ENCODE measurements around the gene C9orf72.
A peak's percentile ranks its signal among the peaks of the same experiment; 100 is the strongest.

The C9orf72 gene

DNA sequence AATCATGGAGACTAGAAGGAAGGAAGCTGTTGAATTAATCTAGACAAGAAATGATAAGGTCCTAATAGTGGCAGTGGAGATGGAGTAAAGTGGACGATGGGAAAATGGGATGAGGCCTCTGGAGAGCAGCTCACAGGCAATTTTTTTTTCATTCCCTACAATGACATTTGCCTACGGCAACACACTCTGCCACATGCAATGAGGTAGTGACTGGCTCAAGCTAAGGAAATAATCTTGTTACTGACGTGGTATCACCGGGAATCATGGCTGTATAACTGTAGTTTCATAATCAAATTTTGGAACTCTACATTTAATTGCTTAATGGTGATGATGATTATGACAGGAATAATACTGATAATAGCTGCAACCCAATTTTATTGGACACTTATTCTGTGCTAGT lies 31.5 kb downstream of the C9orf72 start:
- intact Hi-C loops (cut with DNase I) = loop anchor here (10.0 kb wide), 1 partner anchor 507 kb away; no protein-coding TSS in a partner anchor
- no peak for DNase-seq

GRCh38 chr9:27540502-27540901 lies 32.8 kb downstream of the C9orf72 start:
- DNase-seq = no peak
- intact Hi-C loops (cut with DNase I) = loop anchor here (10.0 kb wide), 1 partner anchor 506 kb away; no protein-coding TSS in a partner anchor

GRCh38 chr9:27539479-27540441 lies 33.5 kb downstream of the C9orf72 start:
- no peak for DNase-seq
- intact Hi-C loops (cut with DNase I) = loop anchor here (10.0 kb wide), 1 partner anchor 505 kb away; no protein-coding TSS in a partner anchor

DNA sequence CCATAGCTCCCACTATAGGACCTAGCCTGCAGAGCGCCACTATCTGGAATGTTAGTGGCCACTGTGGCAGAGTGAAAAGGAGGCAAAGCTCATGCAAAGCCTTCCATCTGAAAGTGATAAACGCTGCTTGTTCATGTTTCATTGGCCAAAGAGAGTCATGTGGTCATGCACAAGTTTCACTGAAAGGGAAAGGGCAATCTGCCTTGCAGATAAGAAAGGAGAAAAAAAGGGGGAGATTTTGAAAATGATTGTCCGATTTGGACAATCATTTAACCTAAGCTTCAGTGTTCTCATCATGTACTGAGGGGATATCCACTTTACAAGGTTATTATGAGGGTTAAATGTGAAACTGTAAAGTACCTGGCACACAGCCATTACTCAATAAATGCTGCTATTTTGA lies 34.6 kb downstream of the C9orf72 start:
- intact Hi-C loops (cut with DNase I) = no loop called here

DNA sequence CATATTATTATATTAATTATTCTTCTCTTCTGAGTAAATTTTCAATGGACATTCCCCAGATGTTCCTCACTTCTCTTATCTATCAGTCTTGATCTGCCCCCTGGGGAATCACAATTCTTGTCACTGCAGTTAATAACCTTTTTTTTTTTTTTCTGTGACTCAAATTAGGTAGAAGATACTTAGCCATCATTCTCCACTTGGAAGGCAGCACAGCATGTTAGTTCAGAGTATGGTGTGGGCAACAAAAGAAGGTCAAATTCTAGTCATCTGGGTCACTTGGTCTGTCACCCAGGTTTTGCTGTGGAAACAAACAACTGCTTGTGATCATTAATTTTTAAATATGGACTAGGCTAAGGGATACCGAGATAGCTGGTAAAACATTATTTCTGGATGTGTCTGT lies 35.5 kb downstream of the C9orf72 start:
- no peak for DNase-seq
- intact Hi-C loops (cut with DNase I) = no loop called here

More for the DNA sequence above, 34.6 kb downstream of the C9orf72 start:
- DNase-seq = no peak

GRCh38 chr9:27537027-27537435 lies 36.2 kb downstream of the C9orf72 start:
- no peak for DNase-seq
- intact Hi-C loops (cut with DNase I) = no loop called here

DNA sequence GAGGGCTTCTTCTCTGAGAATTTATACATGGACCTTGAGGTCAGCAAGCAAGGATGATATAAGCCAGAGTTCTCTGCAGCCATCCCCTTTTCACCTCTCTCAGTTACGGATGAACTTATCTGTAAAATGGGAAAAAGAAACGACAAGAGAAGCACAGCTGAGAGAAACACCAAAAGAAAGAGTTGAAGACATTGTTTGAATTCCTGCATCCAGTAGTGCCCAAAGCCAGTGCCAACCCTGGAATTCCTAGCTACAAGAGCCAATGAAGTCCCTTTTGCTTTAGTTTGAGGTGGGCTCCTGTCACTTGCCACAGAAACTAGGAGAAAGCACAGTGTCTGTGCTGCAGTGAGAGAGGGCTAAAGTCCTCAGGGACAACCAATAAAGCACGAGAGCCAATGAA lies 37.1 kb downstream of the C9orf72 start:
- DNase-seq = no peak
- intact Hi-C loops (cut with DNase I) = no loop called here

DNA sequence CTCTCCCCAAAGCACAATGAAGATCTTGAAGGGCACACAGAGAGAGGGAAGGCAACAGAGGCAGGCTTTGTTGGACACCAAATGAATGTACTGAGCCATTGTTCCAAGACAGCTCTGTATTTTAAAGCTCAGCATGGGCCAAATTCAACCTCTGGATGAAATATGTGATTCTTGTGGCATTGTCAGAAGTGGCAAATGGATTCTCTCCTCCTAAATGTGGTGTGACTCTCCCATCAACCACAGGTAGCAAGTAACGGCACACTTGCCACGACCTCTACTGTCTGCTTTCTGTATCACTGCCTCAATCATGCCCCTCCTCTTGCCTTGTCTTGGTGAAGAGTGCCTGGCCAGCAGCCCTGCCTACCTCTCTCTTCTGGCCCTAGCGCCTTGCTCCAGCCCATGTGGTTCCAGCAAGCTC lies 37.6 kb downstream of the C9orf72 start:
- intact Hi-C loops (cut with DNase I) = no loop called here
- DNase-seq = peak in 5 of 10 donors; percentile 8 to 82 (median 39)

DNA sequence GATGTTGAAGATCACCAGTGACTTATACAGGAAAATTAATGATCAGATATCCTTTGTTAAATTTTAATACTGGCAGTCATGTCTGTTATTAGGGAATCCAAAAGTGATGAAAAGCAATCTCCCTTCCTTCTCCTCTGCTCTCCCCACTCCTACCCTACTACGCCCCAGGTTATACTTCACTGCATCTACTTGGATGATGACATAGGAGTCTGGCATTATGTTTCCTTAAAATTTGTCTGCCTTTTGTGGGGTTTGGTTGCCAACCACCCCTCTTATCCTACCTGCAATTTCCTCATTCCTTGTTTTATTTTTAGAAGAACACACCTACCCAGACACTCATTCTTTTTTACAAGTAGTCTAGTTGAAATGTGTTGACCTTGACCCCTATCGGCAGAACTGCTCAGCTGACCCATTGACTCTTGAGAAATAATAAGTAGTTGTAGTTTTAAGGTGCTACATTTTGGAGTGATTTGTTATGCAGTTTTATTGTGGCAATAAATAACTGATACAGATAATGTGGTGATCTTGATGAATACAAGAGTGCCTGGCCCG lies 38.5 kb downstream of the C9orf72 start:
- intact Hi-C loops (cut with DNase I) = no loop called here
- DNase-seq = no peak

- intact Hi-C loops (cut with DNase I) = no loop called here
- DNase-seq = no peak
Measured at GRCh38 chr9:27534131-27534530, 39.1 kb downstream of the C9orf72 start.

- DNase-seq = no peak
- intact Hi-C loops (cut with DNase I) = no loop called here
Measured at GRCh38 chr9:27533311-27533710, 40.0 kb downstream of the C9orf72 start.

GRCh38 chr9:27532046-27532445 lies 41.2 kb downstream of the C9orf72 start:
- intact Hi-C loops (cut with DNase I) = no loop called here
- no peak for DNase-seq

DNA sequence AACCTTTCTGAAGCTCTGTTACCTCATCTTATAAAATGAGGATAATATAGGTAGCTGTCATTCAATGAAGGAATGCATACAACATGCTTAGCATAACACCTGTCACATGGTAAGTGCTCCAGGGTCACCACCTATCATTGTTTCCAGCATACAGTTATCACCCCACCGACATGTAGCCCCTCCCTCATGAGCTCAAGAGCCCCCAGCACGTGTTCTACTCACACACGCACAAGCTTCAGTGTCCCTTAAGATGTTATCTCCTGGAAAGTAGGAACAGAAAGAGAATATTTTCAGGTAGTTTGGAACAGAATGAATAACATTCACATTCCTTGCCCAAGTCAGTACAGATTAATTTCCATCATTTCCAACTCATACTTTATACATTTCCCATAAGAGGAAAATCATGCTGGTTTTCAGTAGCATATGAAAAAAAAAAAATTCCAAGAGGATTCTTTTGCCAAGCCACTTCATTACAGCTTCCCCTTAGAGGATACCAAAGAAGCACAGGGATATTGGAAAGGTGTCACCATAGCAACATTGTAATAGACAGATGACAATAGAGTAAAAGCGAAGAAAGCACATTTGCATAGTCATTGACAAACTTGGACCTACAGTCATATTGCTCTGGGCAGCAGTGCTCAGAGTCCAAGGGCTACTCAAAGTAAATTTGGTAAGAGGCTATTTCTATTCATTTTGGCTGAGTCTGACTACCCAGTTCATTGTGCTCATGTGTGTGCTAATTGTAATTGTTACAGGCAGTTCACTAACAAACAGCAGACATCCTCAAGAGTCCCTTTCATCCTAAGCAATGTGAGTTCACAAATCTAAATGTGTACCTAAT lies 42.1 kb downstream of the C9orf72 start:
- intact Hi-C loops (cut with DNase I) = no loop called here
- DNase-seq = no peak

DNA sequence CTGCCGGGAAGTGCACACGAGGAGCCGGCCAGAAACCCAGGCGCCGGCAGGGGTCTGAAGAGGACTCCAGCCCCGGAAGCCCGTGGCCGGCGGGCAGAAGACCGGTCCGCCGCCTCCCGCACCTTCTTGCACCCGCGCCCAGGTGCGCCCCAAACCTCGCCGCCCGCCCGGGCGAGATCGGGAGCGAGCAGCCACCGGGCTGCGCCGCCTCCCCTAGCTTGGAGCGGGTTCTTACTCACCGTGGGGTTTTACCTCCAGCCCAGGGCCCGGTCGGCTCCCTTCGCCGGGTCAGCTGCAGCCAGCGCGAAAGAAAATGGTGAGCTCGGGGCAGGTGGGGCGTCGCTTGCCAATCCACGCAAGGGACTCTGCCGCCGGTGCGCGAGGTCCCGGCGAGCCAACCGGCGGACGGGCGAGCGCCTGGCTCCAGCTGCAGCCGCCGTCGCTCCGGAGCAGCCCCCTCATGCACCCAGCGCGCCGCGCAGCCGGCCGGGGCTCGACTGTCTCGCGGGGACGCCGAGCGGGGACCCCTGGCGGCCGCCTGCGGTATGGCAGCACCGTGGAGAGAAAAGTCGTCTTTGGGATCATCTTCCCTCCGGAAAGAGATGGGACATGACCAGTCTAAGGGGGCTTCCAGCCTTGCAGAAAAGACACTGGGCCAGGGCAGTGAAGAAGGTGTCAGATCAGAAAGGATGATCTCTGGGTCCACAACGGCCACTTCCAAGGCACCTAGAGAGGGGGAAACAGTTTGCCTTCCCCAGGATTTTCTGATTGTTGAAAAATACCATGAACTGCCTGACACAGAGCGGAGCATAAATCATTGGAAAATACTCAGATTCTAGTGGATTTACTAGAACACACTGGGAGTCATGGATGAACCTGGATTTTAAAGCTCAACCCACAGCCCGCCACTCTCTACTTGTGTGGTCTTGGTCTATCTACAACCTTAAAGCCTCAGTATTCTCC lies 43.7 kb downstream of the C9orf72 start, which contains the start of gene MOB3B:
MOB3B (minus strand) TSS at position 499 of the 963 bp plus-strand sequence. CDS start 74,264 bp downstream, outside the sequence.
- peak; percentile 80 to 98 (median 91) for DNase-seq
- intact Hi-C loops (cut with DNase I) = loop anchor here (1.0 to 10.0 kb wide), 2 partner anchors 105 to 196 kb away; no protein-coding TSS in a partner anchor

DNA sequence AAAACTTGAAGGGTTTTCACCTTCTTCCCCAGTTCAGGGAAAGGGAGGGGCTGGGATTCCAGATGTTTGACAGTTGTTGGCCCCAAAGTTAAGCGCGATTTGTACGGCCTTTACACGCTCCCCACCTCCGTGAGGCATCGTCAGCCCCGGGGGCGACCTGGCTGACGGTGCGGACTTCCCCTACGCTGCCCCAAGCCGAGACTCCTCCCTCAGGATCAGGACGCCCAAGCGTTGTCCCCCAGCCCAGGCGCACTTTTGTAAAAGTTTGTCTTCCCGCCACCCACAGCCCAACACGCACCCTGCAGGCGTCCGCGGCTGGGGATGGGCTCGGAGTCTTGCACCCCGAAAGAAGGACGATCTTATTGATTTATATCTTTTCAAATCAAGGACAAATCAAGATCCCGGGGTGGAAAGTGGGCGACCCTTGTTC lies 44.4 kb downstream of the C9orf72 start:
- intact Hi-C loops (cut with DNase I) = loop anchor here (1.0 to 10.0 kb wide), 2 partner anchors 104 to 196 kb away; no protein-coding TSS in a partner anchor
- DNase-seq = peak in 8 of 10 donors; percentile 23 to 91 (median 50)

GRCh38 chr9:27528076-27528885 lies 45.0 kb downstream of the C9orf72 start:
- intact Hi-C loops (cut with DNase I) = loop anchor here (10.0 kb wide), 1 partner anchor 103 kb away; no protein-coding TSS in a partner anchor
- peak; percentile 54 to 95 (median 72) for DNase-seq

DNA sequence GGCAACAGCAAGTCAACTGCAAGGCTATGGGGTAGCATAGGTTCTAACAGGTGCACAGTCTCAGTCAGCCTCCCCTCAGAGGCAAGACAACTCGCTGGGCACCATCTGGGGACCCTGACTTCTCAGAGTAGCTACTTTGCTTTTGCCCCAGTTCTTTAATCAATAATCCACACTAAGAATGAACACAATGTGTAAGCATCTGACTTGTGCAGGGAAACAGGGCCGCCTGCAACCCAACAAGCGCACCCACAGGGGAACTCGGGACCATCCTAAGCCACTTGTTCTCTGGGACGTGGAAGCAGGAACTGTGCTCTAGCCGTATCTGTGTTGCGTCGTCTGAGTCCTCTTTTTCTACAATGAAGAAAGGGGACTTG lies 45.6 kb downstream of the C9orf72 start:
- intact Hi-C loops (cut with DNase I) = loop anchor here (10.0 kb wide), 1 partner anchor 103 kb away; no protein-coding TSS in a partner anchor
- DNase-seq = peak in 1 of 10 donors; percentile 35

DNA sequence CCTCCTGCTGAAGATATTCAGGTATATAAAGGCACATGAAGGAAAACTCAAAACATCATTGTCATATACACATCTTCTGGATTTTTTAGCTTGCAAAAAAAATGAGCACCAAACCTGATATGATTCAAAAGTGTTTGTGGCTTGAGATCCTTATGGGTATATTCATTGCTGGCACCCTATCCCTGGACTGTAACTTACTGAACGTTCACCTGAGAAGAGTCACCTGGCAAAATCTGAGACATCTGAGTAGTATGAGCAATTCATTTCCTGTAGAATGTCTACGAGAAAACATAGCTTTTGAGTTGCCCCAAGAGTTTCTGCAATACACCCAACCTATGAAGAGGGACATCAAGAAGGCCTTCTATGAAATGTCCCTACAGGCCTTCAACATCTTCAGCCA lies 49.0 kb downstream of the C9orf72 start, which contains the start of gene IFNK:
IFNK (plus strand) TSS at position 55 of the 400 bp plus-strand sequence; CDS start at position 102, 47 bp downstream.
- intact Hi-C loops (cut with DNase I) = loop anchor here (10.0 kb wide), 1 partner anchor 99 kb away; no protein-coding TSS in a partner anchor
- DNase-seq = no peak

Measured in posterior cingulate gyrus (tissue), 11 donors.